GM21390 (cell line): ENCODE measurements around the gene KSR1.

Source experiments
- ATAC-seq: cut with Tn5 transposase; IDR thresholded peaks from one replicate; pipeline ENCODE4 v1.9.1; 2021; ENCODE audit not compliant: unreplicated experiment

The KSR1 gene

DNA sequence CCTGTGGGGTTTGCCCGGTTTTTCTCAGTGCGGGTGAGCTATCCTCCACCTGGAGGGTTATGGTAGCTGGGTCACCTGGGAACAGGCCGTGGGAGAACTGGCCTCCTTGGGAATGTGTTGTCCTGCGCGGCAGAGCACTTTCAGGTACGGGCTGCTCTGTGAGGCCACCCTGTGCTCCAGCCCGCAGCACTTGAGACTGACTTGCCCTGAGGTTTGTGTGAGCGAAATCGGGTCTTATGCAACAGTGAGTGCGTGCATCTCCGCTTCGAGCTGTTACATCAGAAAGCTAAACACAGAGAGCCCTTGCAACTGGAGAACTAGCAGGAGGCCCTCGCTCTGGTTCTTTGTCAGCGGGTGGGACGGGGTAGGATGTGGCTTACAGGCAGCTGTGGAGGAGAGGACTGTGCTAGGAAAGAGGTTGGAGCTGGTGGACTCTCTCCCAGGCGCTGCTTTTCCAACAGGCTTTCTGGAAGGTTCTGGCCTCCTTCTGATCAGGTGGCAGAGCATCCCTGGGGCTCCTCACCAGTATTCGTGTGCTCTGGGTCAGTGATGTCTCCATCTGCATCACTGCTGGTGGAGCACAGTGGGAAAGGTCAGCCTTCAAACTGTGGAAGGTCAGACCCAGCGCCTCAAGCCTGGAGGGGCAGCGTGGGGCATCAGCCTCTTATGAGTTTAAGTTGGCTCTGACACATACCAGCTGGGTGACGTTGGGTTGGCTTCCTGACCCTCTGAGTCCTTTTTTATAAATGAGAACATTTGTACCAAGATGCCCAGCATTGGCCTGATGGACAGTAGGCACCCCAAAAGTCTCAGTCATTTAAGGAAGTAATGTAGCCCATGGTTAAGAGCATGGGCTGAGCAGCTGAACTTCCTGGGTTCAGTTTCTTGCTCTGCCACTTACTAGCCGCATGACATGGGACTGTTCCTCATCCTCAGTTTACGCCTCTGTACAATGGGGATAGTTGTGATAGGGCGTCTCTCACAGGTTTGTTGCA, 76.3 kb downstream of the KSR1 start:
- no peak for ATAC-seq

DNA sequence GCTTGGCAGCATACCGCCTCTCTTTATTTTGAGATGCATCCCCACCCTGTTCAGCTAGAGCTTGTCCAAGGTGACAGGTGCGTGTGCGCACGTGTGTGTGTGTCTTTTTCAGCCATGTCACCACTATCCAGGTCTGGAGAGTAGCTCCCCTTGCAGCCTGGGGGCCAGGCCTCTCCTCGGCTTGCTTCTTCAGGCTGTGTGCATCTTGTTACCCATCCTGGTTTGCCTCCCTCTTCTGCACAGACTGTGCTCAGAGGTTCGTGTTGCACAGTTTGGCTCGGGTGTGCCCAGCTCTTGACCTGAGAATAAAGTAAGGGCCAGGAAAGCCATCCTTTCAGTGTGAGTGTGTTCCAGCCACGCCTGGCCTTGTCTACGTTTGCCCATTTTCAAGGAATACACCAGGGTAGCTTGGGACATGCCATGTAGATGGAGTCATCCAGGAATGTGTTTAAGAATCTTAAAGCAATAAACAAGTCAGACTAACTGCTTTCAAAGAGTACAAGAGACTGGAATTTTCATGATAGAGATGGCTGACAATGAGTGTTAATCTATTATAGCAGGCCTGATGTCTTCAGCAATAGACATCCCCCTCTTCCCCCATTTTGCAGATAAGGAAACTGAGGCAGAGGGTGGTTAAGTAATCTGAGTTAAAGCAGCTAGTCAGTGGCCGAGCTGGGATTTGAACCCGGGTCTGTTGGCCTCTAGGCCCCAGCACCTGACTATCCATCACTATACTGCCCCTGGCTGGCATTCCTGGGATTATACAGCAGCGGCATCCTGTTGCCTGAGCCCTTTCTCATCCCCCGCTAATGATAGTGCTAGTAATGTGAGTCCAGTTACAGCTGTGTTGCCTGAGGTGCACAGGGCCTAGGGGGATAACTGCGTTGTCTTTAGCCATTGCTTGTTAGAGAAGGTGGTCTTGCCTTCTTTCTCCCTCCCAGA, 77.9 kb downstream of the KSR1 start:
- ATAC-seq: no peak

DNA sequence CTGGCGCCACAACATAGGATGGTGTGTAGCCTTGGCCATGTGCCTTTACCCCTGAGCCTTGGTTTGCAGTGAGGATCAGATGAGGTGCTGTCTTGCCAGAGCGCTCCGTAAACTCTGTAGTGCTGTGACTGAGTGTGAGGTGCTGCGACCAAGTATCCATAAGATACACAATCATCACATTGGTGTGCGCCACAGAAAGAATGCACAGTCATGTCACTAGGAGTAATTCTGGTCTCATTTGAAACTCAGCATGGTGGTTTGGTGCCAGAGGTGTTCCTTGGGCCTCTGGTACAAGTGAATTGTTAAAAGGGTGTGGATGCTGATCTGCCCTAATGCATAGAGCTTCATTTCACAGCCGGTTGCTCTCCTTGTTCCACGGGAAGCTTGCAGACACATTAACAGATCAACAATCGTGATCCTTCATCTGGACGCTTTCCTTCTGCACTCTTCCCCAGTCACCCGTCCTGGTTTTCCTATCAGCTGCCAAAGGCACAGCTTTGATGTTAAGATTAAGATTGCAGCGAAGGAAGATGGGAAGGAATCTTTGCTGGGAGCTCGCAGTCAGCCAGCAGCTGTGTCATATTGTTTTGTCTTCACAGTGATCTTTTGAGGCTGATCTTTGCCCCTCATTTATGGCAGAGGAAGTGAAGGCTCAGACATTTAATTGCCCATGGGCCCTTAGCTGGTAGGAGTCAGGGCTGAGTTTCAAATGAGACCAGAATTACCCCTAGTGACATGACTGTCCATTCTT, 79.1 kb downstream of the KSR1 start:
- no peak for ATAC-seq

DNA sequence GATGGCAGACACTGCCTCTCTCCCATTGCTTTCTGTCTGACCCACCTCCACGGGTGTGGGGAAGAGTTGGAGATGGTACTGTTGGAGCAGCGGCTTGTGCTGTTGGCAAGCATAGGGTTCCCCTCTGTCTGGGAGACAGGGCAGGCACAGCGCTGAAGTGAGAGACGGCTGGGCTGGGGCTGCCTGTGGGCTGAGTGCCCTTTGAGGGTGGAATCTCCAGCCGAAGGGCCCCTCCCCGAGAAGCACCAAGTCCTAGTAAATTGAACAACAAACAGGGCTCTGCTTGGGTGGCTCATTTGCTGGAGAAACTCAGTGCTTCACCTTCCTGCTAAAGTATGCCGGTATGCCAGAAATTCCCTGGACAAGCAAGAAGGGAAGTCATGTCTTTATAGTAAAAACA, 79.7 kb downstream of the KSR1 start:
- ATAC-seq: no peak

DNA sequence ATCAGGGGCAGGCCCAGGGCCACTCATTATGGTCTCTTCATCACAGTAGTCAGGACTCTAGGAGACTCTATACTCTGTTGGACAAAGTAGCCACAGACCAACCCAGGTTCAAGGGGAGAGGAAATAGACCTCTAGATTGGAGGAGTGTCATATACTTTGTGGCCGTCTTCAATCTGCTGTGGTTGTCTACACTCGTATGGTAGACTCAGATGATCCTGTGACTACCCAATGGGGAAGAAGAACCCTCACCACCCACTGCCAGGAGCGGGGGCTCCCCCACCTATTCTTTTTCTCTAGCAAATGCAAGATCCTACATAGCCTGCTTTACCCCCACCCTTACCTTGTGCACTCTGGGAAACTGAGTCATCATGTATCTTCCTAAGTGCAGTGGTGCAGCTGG, 80.5 kb downstream of the KSR1 start:
- ATAC-seq: no peak

DNA sequence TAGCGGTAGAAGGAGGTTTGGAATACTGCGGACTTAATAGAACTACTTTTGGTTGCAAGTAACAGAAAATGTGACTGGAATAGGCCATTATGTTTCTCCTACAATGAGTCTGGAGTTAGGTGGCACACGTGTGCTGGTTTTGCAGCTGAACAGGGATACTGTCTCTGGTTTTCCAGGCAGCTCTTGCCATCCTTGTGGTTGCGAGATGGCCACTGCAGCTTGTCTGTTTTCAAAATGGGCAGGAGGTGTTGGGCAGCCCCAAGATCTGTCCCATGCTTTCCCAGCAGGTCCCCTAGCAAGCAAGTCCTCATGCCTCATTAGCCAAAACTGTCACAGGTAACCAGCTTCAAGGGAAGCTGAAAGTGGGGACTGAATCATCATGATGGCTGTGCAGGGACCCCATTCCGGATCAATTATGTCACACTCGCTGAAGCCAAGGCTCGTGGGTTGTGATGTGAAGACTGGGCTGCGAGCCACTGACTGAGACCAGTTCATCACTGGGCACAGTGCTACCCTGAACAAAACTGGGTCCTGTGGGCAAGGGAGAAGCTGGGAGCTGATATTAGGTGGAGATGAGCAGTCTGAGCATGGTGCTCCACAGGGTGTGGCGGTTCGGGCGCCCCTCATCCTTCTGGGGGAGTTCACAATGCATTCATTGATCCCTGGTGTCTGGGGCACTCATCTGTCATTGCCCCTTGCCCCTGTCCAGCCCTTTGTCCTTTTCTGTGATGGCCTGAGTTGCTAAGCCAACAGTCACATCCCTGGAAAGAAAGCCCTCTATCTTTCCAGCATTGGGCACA, 82.1 kb downstream of the KSR1 start:
- no peak for ATAC-seq

DNA sequence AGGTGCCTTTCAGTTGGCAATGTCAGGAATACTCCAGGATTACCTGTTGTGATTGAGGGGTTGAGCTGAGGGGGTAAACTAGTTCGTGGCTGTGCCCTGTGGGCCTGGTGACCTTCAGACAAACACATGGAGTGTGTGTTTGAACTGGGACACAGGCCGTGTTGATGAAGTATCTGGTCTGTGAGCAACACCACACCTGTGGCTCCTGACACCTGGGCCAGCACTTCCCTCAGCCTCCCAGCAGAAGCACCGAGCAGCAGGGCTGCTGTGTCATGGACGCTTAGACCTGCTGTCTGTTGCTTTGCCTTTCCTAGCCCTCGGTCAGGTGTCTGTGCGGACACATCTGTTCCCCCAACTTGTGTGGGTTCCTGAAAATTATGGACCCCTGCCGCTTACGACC, 82.9 kb downstream of the KSR1 start:
- no peak for ATAC-seq

DNA sequence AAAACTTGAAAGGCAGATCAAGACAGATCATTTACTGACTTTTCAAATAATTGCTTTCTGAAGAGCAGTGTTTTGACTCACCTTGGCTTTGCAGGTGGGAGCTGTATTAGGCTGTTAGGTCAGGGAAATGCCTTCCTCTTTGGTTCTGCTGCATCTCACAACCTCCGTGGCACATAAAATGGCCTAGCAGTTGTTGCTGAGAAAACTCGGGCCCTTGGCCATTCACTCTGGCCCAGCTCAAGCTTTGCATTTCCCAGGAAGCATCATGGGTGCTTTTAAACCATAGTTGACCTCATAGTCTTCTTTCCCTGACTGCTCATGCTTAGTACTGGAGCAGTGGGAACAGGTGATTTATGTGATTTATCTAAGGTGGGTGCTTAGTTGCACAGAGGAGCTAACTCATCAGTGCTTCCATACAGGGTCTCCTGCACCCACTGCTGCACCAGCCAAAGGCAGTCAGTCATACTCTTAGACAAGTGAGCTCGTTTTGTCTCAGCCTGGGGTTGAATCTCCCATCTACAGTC, 83.6 kb downstream of the KSR1 start:
- ATAC-seq: no peak

DNA sequence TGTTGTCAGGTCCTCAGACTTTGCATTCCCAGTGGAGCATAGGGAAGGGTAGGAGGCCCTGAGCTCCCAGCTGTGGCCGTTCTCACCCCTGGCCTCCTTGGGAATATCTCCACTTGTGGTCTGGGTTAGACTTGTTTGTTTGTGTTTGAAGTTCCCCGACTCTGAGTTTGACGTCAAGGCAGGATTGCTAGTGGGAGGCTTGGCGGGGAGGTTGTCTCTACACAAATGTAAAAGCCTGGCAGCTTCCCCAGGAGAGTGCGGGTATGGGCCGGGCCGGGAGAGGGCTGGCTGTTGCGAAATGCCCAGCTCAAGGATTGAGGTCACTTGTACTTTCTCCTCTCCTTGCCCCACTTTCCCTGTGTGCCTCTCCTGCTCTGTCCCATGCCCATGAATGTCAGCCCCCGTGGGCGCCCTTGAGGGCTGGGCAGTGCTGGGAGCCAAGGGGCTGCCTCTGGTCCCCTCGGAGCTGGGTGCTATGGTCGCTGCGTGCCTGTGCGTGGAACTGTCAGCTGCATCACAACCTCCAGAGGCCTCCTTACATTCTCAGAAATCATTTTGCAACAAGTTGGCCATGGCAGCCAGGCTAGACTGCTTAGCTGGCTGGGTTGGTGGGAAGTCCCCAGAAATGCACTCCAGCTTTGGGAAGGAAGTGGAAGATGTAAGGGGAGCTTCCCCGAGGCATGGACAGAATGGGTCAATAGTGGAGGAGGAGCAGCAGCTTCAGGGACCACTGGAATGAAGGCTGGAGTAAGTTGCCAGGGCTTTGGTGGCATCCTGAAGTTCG, 84.3 kb downstream of the KSR1 start:
- ATAC-seq: no peak

DNA sequence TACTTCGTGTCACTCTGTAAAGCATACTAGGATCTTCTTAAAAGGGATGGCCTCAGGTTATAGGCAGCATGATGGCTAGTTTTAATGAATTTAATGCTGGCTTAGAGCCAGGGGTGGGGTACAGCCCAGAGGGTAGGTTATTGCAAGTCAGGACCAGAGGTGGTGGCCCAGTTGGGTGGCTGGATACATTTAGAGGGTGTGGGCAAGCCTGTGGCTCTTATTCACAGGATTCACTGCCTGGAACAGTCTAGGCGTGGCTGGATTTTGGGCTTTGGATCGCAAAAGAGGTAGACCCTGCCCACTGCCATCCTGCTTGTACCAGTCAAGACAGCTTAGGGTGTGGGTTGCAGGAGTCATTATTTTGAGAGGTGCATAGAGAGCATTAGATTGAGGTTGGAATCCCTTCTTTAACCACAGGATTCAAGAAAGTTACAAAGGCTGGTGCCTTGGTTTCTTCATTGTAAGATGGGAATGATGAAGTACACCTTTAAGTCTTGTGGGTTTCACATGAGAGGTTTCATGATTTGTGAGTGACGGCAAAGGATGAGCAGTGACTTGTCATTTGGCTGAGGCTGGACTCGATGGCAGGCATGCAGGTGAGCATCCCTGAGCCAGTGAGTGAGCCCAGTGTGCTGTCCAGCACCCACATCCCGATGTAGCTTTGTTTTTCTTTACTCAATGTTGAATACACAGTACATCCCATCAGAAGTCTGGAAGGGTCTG, 85.2 kb downstream of the KSR1 start:
- ATAC-seq: no peak

DNA sequence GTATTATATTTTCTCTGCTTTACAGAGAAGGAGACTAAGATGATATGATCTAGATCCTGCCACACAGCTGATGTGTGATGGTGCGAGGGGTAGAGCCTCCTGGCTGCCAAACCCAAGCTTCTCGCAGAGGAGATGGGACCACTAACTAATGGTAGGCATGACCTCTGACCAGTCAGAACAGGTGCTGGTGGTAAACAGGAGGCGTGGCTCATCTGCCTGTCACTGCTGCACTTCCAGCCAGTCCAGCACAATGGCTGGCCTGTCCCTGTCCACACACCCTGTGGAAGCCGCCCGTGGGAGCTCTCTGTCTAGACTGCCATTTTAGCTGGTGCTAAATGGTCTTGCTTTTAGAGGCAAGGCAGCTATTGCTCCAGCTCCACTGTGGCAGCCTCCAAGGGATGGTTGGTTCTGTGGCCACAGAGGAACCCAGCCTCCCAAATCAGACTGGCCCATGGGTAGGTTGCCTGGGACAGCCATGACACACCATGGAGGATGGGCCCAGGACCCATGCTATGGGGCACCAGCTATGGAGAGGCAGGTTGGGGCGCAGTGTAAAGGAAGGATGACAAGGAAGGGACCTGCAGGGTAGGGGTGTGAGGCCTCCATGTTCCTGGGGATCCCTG, 86.7 kb downstream of the KSR1 start:
- ATAC-seq: no peak

DNA sequence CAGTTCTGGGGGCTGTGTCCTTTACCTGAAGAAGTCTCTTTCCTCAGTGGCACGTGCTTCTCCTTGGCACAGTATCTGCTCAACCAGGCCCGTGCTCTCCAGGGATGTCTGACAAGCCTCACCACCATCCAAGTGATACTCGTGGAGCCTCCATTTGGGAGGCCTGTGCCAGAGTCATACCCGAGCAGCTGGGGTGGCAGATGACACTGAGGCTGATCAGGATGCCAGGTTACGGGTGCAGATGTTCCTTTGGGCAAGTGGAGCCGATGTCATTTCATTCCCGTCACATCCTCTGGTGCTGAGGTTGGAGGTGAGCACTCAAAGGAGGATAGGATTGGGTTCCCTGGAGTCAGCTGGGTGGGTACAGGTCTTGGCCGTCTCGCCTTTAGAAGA, 87.2 kb downstream of the KSR1 start:
- ATAC-seq: no peak

DNA sequence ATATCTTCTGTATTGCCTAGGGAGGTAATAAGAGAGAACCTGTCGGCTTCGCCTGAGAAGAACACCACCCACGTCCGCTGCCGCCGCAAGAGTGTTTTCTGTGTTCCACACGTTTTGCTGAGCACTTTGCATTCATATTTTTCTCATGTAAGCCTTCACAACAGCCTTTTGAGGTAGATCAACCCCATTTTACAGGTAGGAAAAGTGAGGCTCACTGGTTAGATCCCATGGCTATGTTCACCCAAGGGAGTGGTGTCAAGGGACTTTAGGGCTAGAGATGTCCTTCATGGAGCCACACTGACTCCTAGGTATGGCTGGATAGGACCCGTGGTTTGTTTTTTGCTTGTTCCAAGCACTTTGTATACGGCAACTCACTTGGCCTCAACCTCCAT, 87.7 kb downstream of the KSR1 start:
- no peak for ATAC-seq

DNA sequence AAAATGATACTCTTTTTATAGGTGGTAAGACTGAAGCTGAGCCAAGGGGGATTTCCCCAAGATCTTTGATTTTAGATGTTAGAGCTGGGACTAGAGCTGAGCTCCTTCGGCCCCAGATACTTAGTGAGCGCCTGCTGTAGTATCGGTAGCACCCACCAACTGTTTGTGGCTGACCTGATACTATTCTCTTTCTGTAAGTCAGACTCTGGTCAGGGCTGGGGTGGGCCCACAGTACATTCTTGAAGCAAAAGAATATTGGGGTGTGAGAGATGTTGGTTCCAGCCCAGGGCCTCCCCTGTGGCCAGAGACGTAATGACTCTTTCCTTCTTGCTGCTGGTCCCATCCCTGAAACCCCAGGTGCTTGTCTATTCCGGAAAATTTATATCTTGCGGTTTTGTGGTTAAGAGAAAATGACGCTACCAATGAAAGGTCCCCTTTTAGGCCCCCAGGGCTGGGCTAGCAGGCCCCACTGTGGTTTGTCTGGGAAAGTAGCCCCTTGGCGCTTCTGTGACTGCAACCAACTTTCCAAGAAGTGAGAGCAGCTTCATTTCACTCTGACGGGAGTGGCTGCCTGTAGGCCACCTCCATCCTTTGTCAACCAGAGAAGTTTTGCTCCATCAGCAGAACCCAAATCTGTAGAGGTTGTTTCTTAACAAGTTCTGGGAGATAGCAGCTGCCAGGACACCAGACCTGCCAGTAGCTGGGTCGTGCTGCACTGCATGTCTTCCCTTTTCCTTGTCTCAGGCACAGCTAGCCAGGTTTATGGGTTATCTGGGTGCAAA, 88.3 kb downstream of the KSR1 start:
- peak; percentile 81 for ATAC-seq

DNA sequence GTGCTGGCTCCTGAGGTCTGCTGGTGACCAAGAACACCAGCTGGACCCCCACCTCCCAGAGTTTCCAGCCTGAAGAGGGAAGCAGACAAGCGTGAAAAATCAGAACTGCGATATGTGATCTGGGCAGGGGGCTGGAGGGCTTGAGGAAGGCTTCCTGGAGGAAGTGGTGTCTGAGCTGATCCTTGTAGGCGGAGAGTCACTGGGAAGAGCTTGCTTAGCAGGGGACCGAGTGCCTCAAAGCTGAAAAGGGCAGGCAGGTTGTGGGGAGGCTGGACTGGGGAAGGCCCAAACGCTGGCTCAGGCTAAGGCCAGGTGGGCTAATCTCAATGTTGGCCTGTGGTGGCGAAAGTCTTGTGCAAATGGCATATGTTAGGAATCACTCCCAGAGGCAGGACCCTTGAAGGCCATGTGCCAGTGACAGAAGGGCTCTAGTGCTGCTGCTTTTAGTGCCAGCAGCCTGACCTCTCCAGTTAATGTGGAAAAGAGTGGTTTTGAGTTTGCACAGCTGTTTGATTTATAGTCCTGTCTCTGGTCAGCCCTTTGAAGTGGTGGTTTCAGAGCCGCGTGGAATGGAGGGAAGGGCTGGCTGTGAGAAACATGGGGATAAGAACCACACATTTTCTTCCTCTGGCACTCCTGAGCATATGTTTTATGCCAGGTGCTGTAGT, 89.4 kb downstream of the KSR1 start:
- no peak for ATAC-seq

DNA sequence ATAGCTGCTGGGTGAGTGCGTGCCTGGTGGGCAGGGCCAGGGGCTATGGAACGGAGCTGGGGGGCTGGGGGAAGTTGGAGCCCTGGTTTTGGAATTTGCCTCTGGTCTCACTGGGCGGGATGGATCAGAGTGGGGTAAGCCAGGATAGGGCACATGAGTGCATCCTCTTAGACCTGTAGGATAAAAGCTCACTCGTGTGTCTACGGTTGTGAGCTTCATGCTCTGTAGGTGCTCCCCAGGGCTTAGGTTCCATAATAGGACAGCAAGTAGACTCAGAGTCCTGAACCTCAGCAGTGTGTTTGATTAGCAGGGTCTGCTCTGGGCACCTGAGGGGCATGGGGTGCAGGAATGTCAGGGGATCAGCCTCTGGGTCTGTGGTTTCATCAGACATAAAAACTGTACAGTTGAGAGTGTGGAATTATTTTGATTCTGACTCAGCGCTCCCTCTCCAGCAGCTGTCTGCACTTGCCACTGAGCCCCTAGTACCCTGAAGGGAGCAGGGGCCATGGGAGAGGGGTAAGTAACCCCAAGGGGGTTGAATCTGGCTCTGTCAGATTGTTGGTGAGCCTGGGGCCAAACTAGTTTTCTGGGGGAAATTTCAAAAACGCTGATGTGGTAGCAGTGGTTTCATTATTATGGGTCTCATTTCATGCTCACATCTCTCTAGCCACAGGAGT, 90.5 kb downstream of the KSR1 start:
- peak; percentile 22 for ATAC-seq
